Measurements from ENCODE around the gene POU2AF1. TPM values are rescaled to one million over a fixed set of nuclear protein-coding genes. Genes with fewer than 3 reads are reported as not detected.

The POU2AF1 gene
- total and polyA plus RNA-seq, 4 donors, result 0.21 to 2.0 (median 0.83) TPM

- DNase-seq (ENCODE audit: low spot score), result no peak
- Histone ChIP-seq H3K9ac (ENCODE audit: low read depth in 1 of 2, low read length in 2 of 2) (no peak overlapping the region), H3K4me3 (ENCODE audit: low read depth in 1 of 3, low read length in 3 of 3) (no peak overlapping the region), H3K27ac (ENCODE audit: low read depth in 1 of 2, low read length in 2 of 2) (no peak overlapping the region), H3K9me3 (ENCODE audit: control insufficient read depth in 4 of 4, low read length in 3 of 4) (no peaks in the 10 kb centered on the region), H3K4me1 (ENCODE audit: control insufficient read depth in 4 of 4, insufficient read depth in 4 of 4, low read length in 3 of 4) (no peaks in the 10 kb centered on the region), H3K36me3 (ENCODE audit: control insufficient read depth in 4 of 4, insufficient read depth in 3 of 4, low read depth in 1 of 4, low read length in 3 of 4) (no peaks in the 10 kb centered on the region), H3K27me3 (ENCODE audit: control insufficient read depth in 4 of 4, insufficient read depth in 4 of 4, low read length in 3 of 4) (no peaks in the 10 kb centered on the region)
- no peak for TF ChIP-seq FOXA2 (IDR thresholded peaks at IDR 0.05)
- no peak for TF ChIP-seq TAF1 (conservative IDR thresholded peaks at IDR 0.05)
- no peak for TF ChIP-seq RXRA (IDR thresholded peaks at IDR 0.05)
- TF ChIP-seq SP1 (IDR thresholded peaks at IDR 0.05), result no peak
- no peak for TF ChIP-seq JUND (IDR thresholded peaks at IDR 0.05)
- TF ChIP-seq MAX (IDR thresholded peaks at IDR 0.05), result no peak
- TF ChIP-seq NR2F2 (IDR thresholded peaks at IDR 0.05), result no peak
- no peak for TF ChIP-seq ATF3 (IDR thresholded peaks at IDR 0.05)
- no peak for TF ChIP-seq FOXA1 (IDR thresholded peaks at IDR 0.05)
- no peak for TF ChIP-seq EGR1 (IDR thresholded peaks at IDR 0.05; ENCODE audit: low read depth in 2 of 2)
- TF ChIP-seq HNF4A (conservative IDR thresholded peaks at IDR 0.05), result no peak
- no peak for TF ChIP-seq YY1 (IDR thresholded peaks at IDR 0.05)
- TF ChIP-seq CTCF (IDR thresholded peaks at IDR 0.05; ENCODE audit: low read depth, low read length, missing input control), result no peak
- TF ChIP-seq GABPA (IDR thresholded peaks at IDR 0.05 in 1 of 2, conservative IDR thresholded peaks at IDR 0.05 in 1 of 2), result no peak
- no peak for TF ChIP-seq RAD21 (IDR thresholded peaks at IDR 0.05)
- no peak for TF ChIP-seq REST (IDR thresholded peaks at IDR 0.05)
- 92% methylated on average over 5 of the region's 5 CpGs for WGBS
Measured at GRCh38 chr11:111428113-111428876, 49.2 kb upstream of the POU2AF1 start.

- 61% methylated on average over 4 of the region's 4 CpGs for WGBS
- Histone ChIP-seq H3K4me1 (ENCODE audit: control insufficient read depth in 4 of 4, insufficient read depth in 4 of 4, low read length in 3 of 4) (peaks cover 0 to 3% (median 0%) of the 10 kb centered on the region in 4 donors), H3K9me3 (ENCODE audit: control insufficient read depth in 4 of 4, low read length in 3 of 4) (no peaks in the 10 kb centered on the region), H3K27ac (ENCODE audit: low read depth in 1 of 2, low read length in 2 of 2) (no peak overlapping the region), H3K9ac (ENCODE audit: low read depth in 1 of 2, low read length in 2 of 2) (no peak overlapping the region), H3K36me3 (ENCODE audit: control insufficient read depth in 4 of 4, insufficient read depth in 3 of 4, low read depth in 1 of 4, low read length in 3 of 4) (no peaks in the 10 kb centered on the region), H3K27me3 (ENCODE audit: control insufficient read depth in 4 of 4, insufficient read depth in 4 of 4, low read length in 3 of 4) (no peaks in the 10 kb centered on the region), H3K4me3 (ENCODE audit: low read depth in 1 of 3, low read length in 3 of 3) (no peak overlapping the region)
- no peak for DNase-seq (ENCODE audit: low spot score)
- TF ChIP-seq HNF4A (conservative IDR thresholded peaks at IDR 0.05) (no peak), REST (IDR thresholded peaks at IDR 0.05) (no peak), TAF1 (conservative IDR thresholded peaks at IDR 0.05) (no peak), SP1 (IDR thresholded peaks at IDR 0.05) (no peak)
Measured at GRCh38 chr11:111427471-111427912, 48.4 kb upstream of the POU2AF1 start.

All from liver (tissue), 9 donors.